GM23338 (cell line): Measurements from ENCODE around the gene CNDP2. TPM values are rescaled to one million over a fixed set of nuclear protein-coding genes. Genes with fewer than 3 reads are reported as not detected.
A peak's percentile ranks its signal among the peaks of the same experiment; 100 is the strongest.

Source experiments
- ATAC-seq: fragments of 200-7000 bp; cut with Tn5 transposase; 3 replicates; pipeline ENCODE4 v1.9.1; 2020
- DNase-seq: peaks from one replicate; pipeline ENCODE4 v3.0.0-alpha.2; 2015; ENCODE audit warnings: low spot score
- H2AFZ ChIP-seq: fragments of 200-600 bp; sonication (generic); 2 replicates; pipeline ENCODE4 v1.8.0; 2016; ENCODE audit warnings: antibody characterized with exemption, mild to moderate bottlenecking, moderate library complexity
- H3F3A ChIP-seq: fragments of 200-600 bp; sonication (generic); replicated peaks from 2 replicates; pipeline ENCODE4 v1.8.0; 2017; ENCODE audit warnings: antibody characterized with exemption, mixed run types, low read depth
- H3K27ac ChIP-seq: fragments of 200-600 bp; sonication (generic); 2 replicates; pipeline ENCODE4 v1.6.1; 2016; ENCODE audit warnings: low read depth
- H3K27me3 ChIP-seq: fragments of 200-600 bp; sonication (generic); 2 replicates; pipeline ENCODE4 v1.8.0; 2016; ENCODE audit warnings: mild to moderate bottlenecking, mixed run types, moderate library complexity; ENCODE audit not compliant: insufficient read depth
- H3K36me3 ChIP-seq: fragments of 200-600 bp; sonication (generic); 2 replicates; pipeline ENCODE4 v1.8.0; 2016; ENCODE audit warnings: mild to moderate bottlenecking; ENCODE audit not compliant: insufficient read depth
- H3K4me1 ChIP-seq: fragments of 200-600 bp; sonication (generic); 2 replicates; pipeline ENCODE4 v1.8.0; 2016; ENCODE audit warnings: mild to moderate bottlenecking, moderate library complexity; ENCODE audit not compliant: insufficient read depth
- H3K4me2 ChIP-seq: fragments of 200-600 bp; sonication (generic); 2 replicates; pipeline ENCODE4 v1.7.1; 2017; ENCODE audit warnings: mixed run types
- H3K4me3 ChIP-seq: fragments of 200-600 bp; sonication (generic); 2 replicates; pipeline ENCODE4 v1.6.1; 2016; ENCODE audit warnings: mixed run types
- H3K79me2 ChIP-seq: fragments of 200-600 bp; sonication (generic); replicated peaks from 2 replicates; pipeline ENCODE4 v1.8.0; 2017; ENCODE audit warnings: mild to moderate bottlenecking; ENCODE audit not compliant: insufficient read depth
- H3K9me2 ChIP-seq: fragments of 200-600 bp; sonication (generic); 2 replicates; pipeline ENCODE4 v1.8.0; 2017; ENCODE audit not compliant: insufficient read depth
- H4K20me1 ChIP-seq: fragments of 200-600 bp; sonication (generic); replicated peaks from 2 replicates; pipeline ENCODE4 v1.8.0; 2017; ENCODE audit warnings: mild to moderate bottlenecking; ENCODE audit not compliant: insufficient read depth
- H3K27ac Mint-ChIP-seq: 2 replicates; pipeline ENCODE4 v1.8.0; 2020; ENCODE audit warnings: inconsistent platforms, mild to moderate bottlenecking, moderate library complexity, mixed read lengths
- H3K27me3 Mint-ChIP-seq: 3 replicates; pipeline ENCODE4 v1.8.0; 2022; ENCODE audit warnings: low read depth, mild to moderate bottlenecking, moderate library complexity, mixed read lengths, inconsistent platforms; ENCODE audit not compliant: insufficient read depth, poor library complexity
- H3K36me3 Mint-ChIP-seq: 3 replicates; pipeline ENCODE4 v1.8.0; 2021; ENCODE audit warnings: low read depth, mild to moderate bottlenecking, inconsistent platforms, moderate library complexity, mixed read lengths
- H3K4me1 Mint-ChIP-seq: 3 replicates; pipeline ENCODE4 v1.8.0; 2020; ENCODE audit warnings: mild to moderate bottlenecking, inconsistent platforms, mixed read lengths
- H3K4me3 Mint-ChIP-seq: 3 replicates; pipeline ENCODE4 v1.8.0; 2021; ENCODE audit warnings: moderate library complexity, mild to moderate bottlenecking, inconsistent platforms, mixed read lengths
- H3K9me3 Mint-ChIP-seq: 3 replicates; pipeline ENCODE4 v1.8.0; 2020; ENCODE audit warnings: moderate library complexity, mild to moderate bottlenecking, inconsistent platforms, mixed read lengths
- CREB1 ChIP-seq: fragments of 250-450 bp; sonication (Bioruptor Pico); IDR thresholded peaks from 2 replicates; pipeline ENCODE4 v1.5.0; 2020; ENCODE audit warnings: low read depth, mild to moderate bottlenecking, moderate library complexity
- CTCF ChIP-seq, 2 experiments: fragments of 200-600 bp in 1 of 2; sonication (generic) in 1 of 2; conservative IDR thresholded peaks; 2 replicates each; pipeline versions ENCODE4 v1.5.1 to v1.6.1; 2016 to 2017; ENCODE audit warnings: antibody characterized with exemption in 2 of 2, low read depth in 2 of 2, mild to moderate bottlenecking in 2 of 2, moderate library complexity in 1 of 2
- ETS1 ChIP-seq: IDR thresholded peaks from 2 replicates; pipeline ENCODE4 v1.6.1; 2016; ENCODE audit warnings: antibody characterized with exemption
- EZH2 ChIP-seq: fragments of 200-600 bp; sonication (generic); IDR thresholded peaks from one replicate; pipeline ENCODE4 v1.8.0; 2017; ENCODE audit warnings: antibody characterized with exemption, mild to moderate bottlenecking, low read depth; ENCODE audit not compliant: unreplicated experiment
- EZH2phosphoT487 ChIP-seq: fragments of 200-600 bp; sonication (generic); IDR thresholded peaks from one replicate; pipeline ENCODE4 v1.8.1; 2018; ENCODE audit warnings: antibody characterized with exemption; ENCODE audit not compliant: unreplicated experiment
- JUNB ChIP-seq: IDR thresholded peaks from one replicate; pipeline ENCODE4 v1.6.1; 2016; ENCODE audit warnings: antibody characterized with exemption; ENCODE audit not compliant: unreplicated experiment
- NANOG ChIP-seq: IDR thresholded peaks from 2 replicates; pipeline ENCODE4 v1.6.1; 2016; ENCODE audit warnings: antibody characterized with exemption, borderline replicate concordance
- POLR2AphosphoS5 ChIP-seq: IDR thresholded peaks from 2 replicates; pipeline ENCODE4 v1.6.1; 2016; ENCODE audit warnings: antibody characterized with exemption, low read depth
- REST ChIP-seq: IDR thresholded peaks from one replicate; pipeline ENCODE4 v1.6.1; 2018; ENCODE audit warnings: antibody characterized with exemption; ENCODE audit not compliant: unreplicated experiment
- STAT1 ChIP-seq: IDR thresholded peaks from one replicate; pipeline ENCODE4 v1.6.1; 2016; ENCODE audit warnings: antibody characterized with exemption; ENCODE audit not compliant: unreplicated experiment
- ZNF114 ChIP-seq: fragments of 250-450 bp; sonication (Bioruptor Pico); IDR thresholded peaks from 2 replicates; pipeline ENCODE4 v1.5.0; 2020; ENCODE audit warnings: mild to moderate bottlenecking, moderate library complexity
- ZNF331 ChIP-seq: fragments of 250-450 bp; sonication (Bioruptor Pico); IDR thresholded peaks from 2 replicates; pipeline ENCODE4 v1.5.0; 2020; ENCODE audit warnings: low read depth, mild to moderate bottlenecking, moderate library complexity
- ZNF462 ChIP-seq: fragments of 250-450 bp; sonication (Bioruptor Pico); IDR thresholded peaks from 2 replicates; pipeline ENCODE4 v1.5.0; 2020; ENCODE audit warnings: mild to moderate bottlenecking, moderate library complexity
- polyA plus RNA-seq: library from polyadenylated mRNA; unstranded; fragments of >200 nt; fragmentation: Nextera tagmentation; extraction: Ambion mirVana; gene quantifications from 2 replicates; pipeline ENCODE4 v1.2.1, GENCODE V29; 2016
- total RNA-seq: library from RNA; depleted of rRNA; stranded (reverse); fragments of >200 nt; shearing (Covaris generic); gene quantifications from 2 replicates; pipeline ENCODE4 v1.2.3, GENCODE V29; 2014

CNDP2 gene
- total and polyA plus RNA-seq, 2 experiments from 2014 or later: 116 to 175 TPM

- Mint-ChIP-seq H3K27ac (0 out of 2 replicates have a peak overlapping the region, but pooled peaks have one; percentile 9), H3K27me3 (peaks cover 6% of the 10 kb centered on the region), H3K9me3 (no peaks in the 10 kb centered on the region), H3K4me1 (peaks cover 33% of the 10 kb centered on the region), H3K4me3 (peak overlapping the region; percentile 93), H3K36me3 (peaks cover 48% of the 10 kb centered on the region)
- H3K4me3 ChIP-seq: peak overlapping the region; percentile 68
- no peak for TF ChIP-seq EZH2phosphoT487
- TF ChIP-seq CTCF (conservative IDR thresholded peaks at IDR 0.05; ENCODE audit: low read depth in 2 of 2): no peak
- TF ChIP-seq ZNF331 (CRISPR knock-in tag): no peak
- TF ChIP-seq ZNF462 (CRISPR knock-in tag): no peak
- no peak for TF ChIP-seq STAT1
- TF ChIP-seq EZH2: no peak
- TF ChIP-seq POLR2AphosphoS5: no peak
- no peak for TF ChIP-seq REST
- TF ChIP-seq CREB1 (CRISPR knock-in tag): no peak
- TF ChIP-seq NANOG: no peak
- no peak for TF ChIP-seq JUNB
- no peak for TF ChIP-seq ETS1
- TF ChIP-seq ZNF114 (CRISPR knock-in tag): no peak
- DNase-seq (no peak), ATAC-seq (no peak)
- H2AFZ ChIP-seq: no peak overlapping the region
- peaks cover 22% of the 10 kb centered on the region for H3K36me3 ChIP-seq
- peaks cover 21% of the 10 kb centered on the region for H4K20me1 ChIP-seq
- H3K4me2 ChIP-seq: peak overlapping the region; percentile 91; the same call in 1 of the 2 replicates
- H3F3A ChIP-seq: no peaks in the 10 kb centered on the region
- H3K4me1 ChIP-seq: peaks cover 12% of the 10 kb centered on the region
- H3K27me3 ChIP-seq: no peaks in the 10 kb centered on the region
- no peaks in the 10 kb centered on the region for H3K9me2 ChIP-seq
- H3K27ac ChIP-seq: no peak overlapping the region
- H3K79me2 ChIP-seq: peaks cover 41% of the 10 kb centered on the region
Measured at GRCh38 chr18:74497778-74498177, 1.6 kb downstream of the CNDP2 start.
